Measurements from ENCODE around the gene PCNA.

The PCNA gene

GRCh38 chr20:5119435-5120184 is at the start of gene PCNA:
PCNA (minus strand) TSS chr20:5119958; CDS start chr20:5119798, 160 bp downstream.
- no peak for FAIRE-seq

- no peak for FAIRE-seq
Measured at GRCh38 chr20:5168651-5169396, 49.1 kb upstream of the PCNA start.

GRCh38 chr20:5164645-5165625 is 45.2 kb upstream of the PCNA start:
- no peak for FAIRE-seq

- no peak for FAIRE-seq
Measured at GRCh38 chr20:5161536-5162164, 41.9 kb upstream of the PCNA start.

GRCh38 chr20:5160882-5161281 is 41.1 kb upstream of the PCNA start:
- FAIRE-seq, result no peak

- FAIRE-seq, result no peak
Measured at GRCh38 chr20:5159928-5160327, 40.2 kb upstream of the PCNA start.

GRCh38 chr20:5156675-5157448 is 37.1 kb upstream of the PCNA start:
- FAIRE-seq, result no peak

GRCh38 chr20:5155404-5155803 is 35.6 kb upstream of the PCNA start:
- FAIRE-seq, result no peak

- FAIRE-seq, result no peak
Measured at GRCh38 chr20:5154543-5154925, 34.8 kb upstream of the PCNA start.

- no peak for FAIRE-seq
Measured at GRCh38 chr20:5153612-5154542, 34.1 kb upstream of the PCNA start.

- FAIRE-seq, result no peak
Measured at GRCh38 chr20:5153152-5153467, 33.4 kb upstream of the PCNA start.

- FAIRE-seq, result peak; percentile 5
Measured at GRCh38 chr20:5150226-5151076, 30.7 kb upstream of the PCNA start.

- no peak for FAIRE-seq
Measured at GRCh38 chr20:5149892-5150225, 30.1 kb upstream of the PCNA start.

GRCh38 chr20:5148581-5148980 is 28.8 kb upstream of the PCNA start:
- no peak for FAIRE-seq

- FAIRE-seq, result no peak
Measured at GRCh38 chr20:5146871-5147592, 27.3 kb upstream of the PCNA start.

- FAIRE-seq, result no peak
Measured at GRCh38 chr20:5146099-5146668, 26.4 kb upstream of the PCNA start.

- FAIRE-seq, result no peak
Measured at GRCh38 chr20:5145365-5146098, 25.8 kb upstream of the PCNA start.

GRCh38 chr20:5143851-5144250 is 24.1 kb upstream of the PCNA start:
- FAIRE-seq, result no peak
